Mononuclear cell (primary cell): ENCODE data around the gene CRABP1. TPM values are rescaled to one million over a fixed set of nuclear protein-coding genes. Genes with fewer than 3 reads are reported as not detected.

Experiments used
- H3K27me3 ChIP-seq: 2 replicates; pipeline ENCODE4 v1.6.0; 2011; ENCODE audit warnings: low read length, control low read depth; ENCODE audit not compliant: insufficient read depth
- H3K4me1 ChIP-seq: 2 replicates; pipeline ENCODE4 v1.5.1; 2011; ENCODE audit warnings: mild to moderate bottlenecking, low read length, control low read depth; ENCODE audit not compliant: insufficient read depth
- H3K4me3 ChIP-seq: 2 replicates; pipeline ENCODE4 v1.5.1; 2011; ENCODE audit warnings: mild to moderate bottlenecking, low read length, moderate library complexity
- H3K9me3 ChIP-seq: 2 replicates; pipeline ENCODE4 v1.5.1; 2011; ENCODE audit warnings: low read depth, mild to moderate bottlenecking, control low read depth, low read length
- total RNA-seq: library from RNA; depleted of rRNA; stranded (reverse); fragments of >200 nt; gene quantifications from one replicate; pipeline ENCODE4 v1.2.3, GENCODE V29; 2012

Gene CRABP1
- total RNA-seq, 1 donor, result not detected

DNA sequence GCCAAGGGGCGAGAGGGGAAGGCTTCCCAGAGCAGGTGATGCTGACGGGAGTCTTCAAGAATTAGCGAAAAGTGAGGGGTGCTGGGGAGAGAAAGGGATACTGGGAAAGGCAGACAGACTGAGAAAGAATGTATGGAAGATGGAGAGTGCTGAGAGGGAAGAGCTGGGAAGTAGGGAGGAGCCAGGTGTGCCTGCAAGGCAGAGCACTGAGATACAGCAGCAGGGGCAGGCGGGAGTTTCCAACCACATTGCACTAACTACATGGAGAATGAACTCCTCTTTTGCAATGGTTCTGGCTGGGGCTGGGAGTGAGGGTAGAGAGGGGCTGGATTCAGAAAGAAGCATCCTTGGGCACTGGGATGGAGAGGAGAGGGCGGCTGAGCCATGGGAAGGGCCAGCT, 16.0 kb upstream of the CRABP1 start:
- no peaks in the 10 kb centered on the region for H3K9me3 ChIP-seq
- no peaks in the 10 kb centered on the region for H3K27me3 ChIP-seq
- no peak overlapping the region for H3K4me3 ChIP-seq
- H3K4me1 ChIP-seq, result no peaks in the 10 kb centered on the region

DNA sequence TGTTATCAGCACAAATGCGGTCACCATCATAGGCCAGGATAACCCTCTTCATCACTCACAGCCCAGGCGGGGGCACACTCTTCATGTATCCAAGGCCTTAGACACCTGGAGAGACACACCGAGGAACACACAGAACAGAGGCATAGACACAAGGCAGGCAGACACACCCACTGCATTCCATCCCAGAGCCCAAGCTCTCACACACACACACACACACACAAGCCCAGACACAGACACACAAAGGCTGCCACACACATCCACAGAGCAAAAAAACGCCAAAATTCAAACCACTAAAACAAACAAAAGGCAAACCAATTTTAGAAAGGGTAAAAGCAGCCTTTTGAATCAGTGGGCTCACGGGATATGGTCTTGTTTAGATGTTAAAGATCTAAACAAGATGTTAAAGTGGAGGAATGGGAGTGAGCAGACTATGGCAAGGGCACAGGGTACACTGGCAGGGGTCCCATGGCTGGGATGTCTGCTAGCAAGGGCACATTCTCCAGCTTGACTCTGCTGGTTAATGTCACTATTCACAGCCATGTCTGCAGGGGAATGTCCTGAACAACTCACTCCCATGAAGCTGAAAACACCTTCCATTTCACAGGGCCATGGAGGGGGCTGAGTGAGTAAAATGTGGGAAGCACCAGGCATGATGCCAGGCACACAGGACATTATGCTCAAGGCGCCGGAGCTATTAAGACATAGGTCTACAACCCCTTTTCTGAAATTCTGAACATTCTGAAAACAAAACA, 14.9 kb upstream of the CRABP1 start:
- Histone ChIP-seq H3K27me3 (no peaks in the 10 kb centered on the region), H3K4me1 (no peaks in the 10 kb centered on the region), H3K9me3 (no peaks in the 10 kb centered on the region), H3K4me3 (no peak overlapping the region)

DNA sequence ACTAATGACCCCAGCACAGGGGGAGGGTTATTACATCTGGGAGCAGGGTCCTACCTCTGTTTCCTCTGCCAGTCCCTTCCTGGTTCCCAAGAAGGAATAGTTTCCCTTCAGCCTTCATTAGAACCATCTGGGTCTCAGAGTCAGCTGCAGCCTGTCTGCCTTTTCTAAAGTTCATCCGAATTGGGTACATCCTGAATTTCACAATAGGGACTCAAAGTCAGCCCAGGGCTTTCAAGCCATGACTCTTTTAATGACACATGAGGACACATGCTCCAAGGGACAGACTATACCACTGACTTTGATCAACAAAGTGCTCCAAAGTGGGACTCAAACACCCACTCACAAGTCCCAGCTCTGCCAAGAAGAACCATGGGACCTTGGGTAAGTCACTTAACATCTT, 12.7 kb upstream of the CRABP1 start:
- Histone ChIP-seq H3K4me3 (no peak overlapping the region), H3K9me3 (no peaks in the 10 kb centered on the region), H3K27me3 (no peaks in the 10 kb centered on the region), H3K4me1 (no peaks in the 10 kb centered on the region)

DNA sequence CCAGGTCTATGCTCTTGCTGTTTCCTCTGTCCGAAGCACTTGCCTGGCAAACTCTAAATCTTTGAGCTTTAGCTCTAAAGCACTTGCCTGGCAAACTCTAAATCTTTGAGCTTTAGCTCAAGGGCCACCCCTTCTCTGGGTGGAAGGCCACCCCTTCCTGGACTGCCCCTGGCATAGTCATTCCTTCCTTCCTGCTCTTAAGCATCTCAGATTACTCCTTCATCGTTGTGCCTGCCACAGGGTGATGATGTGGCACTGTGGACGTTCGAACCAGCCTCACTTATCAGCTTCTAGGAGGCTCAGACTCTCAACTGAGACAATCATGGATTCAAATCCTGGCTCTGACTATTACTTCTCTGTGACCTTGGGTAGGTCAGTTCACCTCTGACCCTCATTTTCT, 10.5 kb upstream of the CRABP1 start:
- H3K4me3 ChIP-seq, result no peak overlapping the region
- no peaks in the 10 kb centered on the region for H3K27me3 ChIP-seq

DNA sequence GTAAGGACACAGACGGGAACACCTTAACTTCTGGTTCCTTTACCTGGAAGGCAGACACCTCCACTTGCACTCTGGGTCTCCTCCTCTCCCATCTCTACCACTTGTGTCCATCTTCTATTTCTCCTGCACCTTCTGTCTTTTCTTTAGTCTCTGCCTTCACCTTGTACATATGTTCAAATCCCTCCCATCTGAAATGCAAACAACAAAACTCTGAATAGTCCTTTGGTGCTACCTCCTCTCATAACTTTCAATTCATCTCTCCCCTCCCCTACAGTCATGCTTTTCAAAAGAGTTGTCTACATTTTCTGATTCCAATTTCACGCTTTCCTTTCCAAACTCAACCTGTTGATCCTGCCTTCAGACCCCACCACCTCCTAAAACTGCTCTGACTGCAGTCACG, 5.3 kb upstream of the CRABP1 start:
- no peak overlapping the region for H3K4me3 ChIP-seq
- H3K9me3 ChIP-seq, result no peaks in the 10 kb centered on the region
- H3K4me1 ChIP-seq, result no peaks in the 10 kb centered on the region
- H3K27me3 ChIP-seq, result peaks cover 17% of the 10 kb centered on the region

More for the DNA sequence above, 10.5 kb upstream of the CRABP1 start:
- no peaks in the 10 kb centered on the region for H3K9me3 ChIP-seq
- no peaks in the 10 kb centered on the region for H3K4me1 ChIP-seq

DNA sequence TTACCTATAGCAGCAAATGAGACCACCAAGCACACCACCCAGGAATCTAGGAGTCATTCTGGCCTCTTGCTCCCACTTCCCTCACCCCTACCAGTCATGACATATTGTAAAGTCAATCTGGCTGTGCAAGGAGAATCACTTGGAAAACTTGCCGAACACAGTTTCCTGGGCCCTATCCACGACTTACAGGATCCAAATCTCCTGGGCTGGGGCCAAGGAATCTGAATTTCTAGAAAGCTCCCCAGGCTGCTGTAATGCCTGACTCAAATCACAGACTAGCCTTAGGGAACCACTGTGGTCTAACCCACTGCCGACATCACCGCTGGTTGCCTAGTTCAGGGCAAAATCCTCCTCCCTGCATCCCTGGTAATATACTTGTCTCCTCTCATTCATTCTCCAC, 4.2 kb upstream of the CRABP1 start:
- no peaks in the 10 kb centered on the region for H3K9me3 ChIP-seq
- peaks cover 25% of the 10 kb centered on the region for H3K27me3 ChIP-seq
- H3K4me3 ChIP-seq, result no peak overlapping the region
- no peaks in the 10 kb centered on the region for H3K4me1 ChIP-seq

DNA sequence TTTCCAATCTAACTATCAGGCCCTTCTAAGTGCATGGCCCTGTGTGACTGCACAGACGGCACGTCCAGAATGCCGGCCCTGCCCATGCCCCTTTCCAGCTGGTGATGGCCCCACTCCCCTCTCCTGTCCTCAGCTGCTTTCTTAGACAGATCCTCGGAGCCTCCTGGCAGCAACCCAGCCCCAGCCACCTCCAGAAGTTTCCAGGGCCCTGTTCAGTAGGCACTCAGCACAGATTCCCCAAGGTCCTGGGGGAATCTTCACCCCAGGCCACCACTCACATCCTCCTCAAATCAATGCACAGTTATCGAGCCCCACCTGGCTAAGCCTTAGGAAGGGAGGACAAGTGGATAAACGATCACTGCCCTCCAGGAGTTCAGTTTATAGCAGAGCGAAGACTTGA, 1.4 kb upstream of the CRABP1 start:
- no peaks in the 10 kb centered on the region for H3K9me3 ChIP-seq
- H3K27me3 ChIP-seq, result peaks cover 49% of the 10 kb centered on the region
- no peaks in the 10 kb centered on the region for H3K4me1 ChIP-seq
- H3K4me3 ChIP-seq, result no peak overlapping the region

DNA sequence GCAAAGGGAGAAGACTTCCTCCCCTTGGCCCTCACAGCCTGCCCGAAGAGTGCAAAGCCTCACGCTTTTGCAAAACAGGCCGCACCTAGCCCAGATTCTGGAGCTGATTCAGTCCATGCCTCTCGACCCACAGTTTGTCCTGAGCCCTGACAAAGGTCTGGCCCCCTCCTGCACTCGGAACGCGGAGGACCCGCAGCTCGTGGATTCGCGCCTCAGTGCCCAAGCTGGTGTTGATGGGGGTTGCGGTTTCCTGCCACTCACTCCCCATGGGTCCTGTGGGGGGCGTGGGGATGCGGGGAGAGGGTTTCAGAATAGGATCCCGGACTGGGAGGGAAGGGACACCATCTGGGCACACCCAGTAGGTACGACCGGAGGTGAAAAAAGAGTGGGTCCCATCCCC, 594 bp upstream of the CRABP1 start:
- H3K9me3 ChIP-seq, result no peaks in the 10 kb centered on the region
- H3K27me3 ChIP-seq, result peaks cover 49% of the 10 kb centered on the region
- H3K4me3 ChIP-seq, result no peak overlapping the region
- no peaks in the 10 kb centered on the region for H3K4me1 ChIP-seq

DNA sequence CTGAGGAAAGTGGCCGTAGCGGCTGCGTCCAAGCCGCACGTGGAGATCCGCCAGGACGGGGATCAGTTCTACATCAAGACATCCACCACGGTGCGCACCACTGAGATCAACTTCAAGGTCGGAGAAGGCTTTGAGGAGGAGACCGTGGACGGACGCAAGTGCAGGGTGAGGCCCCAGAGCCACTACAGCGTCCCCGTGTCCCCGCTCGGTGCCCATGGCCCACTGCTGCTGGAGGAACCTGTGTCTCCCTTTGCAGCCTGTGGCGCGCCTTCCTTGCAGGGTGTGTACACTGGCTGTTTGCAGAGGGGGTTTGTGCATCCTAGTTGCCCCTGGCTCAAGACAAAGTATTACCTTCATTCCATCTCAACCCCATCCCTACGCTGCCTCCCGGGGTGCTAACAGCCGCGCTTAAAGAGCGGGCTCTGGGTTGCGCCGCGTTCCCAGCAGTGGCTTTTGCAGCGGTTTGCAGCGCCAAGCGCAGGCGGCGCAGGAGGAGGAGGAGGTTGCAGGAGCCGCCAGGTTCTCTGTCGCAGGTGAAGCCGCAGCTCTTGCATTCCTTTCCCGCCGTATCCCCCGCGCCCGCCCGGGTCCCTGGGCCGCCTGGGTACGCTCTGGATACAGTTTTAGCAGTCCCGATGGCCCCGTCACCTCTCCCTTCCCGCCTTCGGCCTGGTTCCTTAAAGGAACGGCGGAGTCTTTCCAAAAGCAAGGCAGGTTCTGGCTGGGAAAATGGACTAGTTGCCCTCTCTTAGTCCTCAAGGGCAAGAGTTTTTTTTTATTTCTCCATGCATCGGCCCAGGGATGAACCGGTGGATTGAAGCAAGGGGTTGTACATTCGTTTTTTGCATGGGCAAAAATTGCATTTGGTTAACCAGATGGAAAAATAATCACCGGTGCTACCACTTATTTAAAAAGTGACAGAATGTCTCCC, 1.2 kb downstream of the CRABP1 start:
- no peaks in the 10 kb centered on the region for H3K9me3 ChIP-seq
- peaks cover 49% of the 10 kb centered on the region for H3K27me3 ChIP-seq
- H3K4me1 ChIP-seq, result no peaks in the 10 kb centered on the region
- H3K4me3 ChIP-seq, result no peak overlapping the region

DNA sequence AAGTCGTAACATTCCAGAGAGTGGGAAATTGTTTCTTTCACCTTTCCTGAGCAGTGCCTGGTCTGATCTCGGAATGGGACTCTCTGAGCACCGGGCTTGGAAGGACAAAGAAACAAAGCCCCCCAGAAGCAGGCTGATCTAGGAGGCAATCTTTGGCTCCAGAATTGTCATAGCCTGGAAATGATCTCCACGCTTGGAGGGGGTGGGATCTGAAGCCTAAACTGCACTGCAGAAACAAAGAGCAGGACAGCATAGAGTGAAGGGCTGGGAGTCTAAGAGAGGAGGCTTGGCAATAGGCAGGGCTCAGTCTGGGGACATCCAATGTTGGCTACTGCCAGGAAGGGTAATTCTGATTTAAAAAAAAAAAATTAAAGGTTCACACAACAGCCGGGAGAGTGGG, 1.9 kb downstream of the CRABP1 start:
- Histone ChIP-seq H3K4me3 (no peak overlapping the region), H3K4me1 (no peaks in the 10 kb centered on the region), H3K9me3 (no peaks in the 10 kb centered on the region), H3K27me3 (peaks cover 51% of the 10 kb centered on the region)

DNA sequence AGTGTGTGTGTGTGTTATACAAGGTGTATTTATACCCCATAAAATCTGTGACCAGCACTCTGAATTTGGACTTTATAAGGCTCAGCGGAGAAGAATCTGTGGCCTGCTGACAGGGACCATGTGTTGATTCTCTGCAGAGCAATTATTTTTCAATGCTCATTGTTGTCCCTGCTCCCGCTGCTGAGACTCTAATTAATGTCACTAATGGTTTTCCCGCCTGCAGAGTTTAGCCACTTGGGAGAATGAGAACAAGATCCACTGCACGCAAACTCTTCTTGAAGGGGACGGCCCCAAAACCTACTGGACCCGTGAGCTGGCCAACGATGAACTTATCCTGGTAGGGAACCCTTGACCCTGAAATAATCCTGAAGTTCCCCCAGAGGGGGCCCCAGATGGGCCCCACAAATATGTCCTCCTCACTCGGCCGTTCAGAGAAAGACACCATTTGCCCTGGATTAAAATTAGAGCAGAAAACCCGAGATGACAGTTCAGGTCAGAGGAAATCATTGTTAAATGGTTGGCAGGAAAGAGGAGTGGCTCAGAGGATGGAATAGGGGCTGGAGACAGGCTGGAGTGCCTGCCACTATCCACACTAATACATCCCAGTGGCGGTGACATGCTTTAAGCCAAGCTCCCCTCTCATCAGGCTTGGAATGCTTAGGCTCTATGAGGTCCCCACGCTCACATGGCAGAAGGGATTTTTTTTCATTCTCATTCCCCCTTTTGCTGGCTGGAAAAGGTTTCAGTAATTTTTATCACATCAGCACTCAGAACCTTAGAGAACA, 3.3 kb downstream of the CRABP1 start:
- Histone ChIP-seq H3K4me1 (no peaks in the 10 kb centered on the region), H3K4me3 (no peak overlapping the region), H3K9me3 (no peaks in the 10 kb centered on the region), H3K27me3 (peaks cover 47% of the 10 kb centered on the region)

DNA sequence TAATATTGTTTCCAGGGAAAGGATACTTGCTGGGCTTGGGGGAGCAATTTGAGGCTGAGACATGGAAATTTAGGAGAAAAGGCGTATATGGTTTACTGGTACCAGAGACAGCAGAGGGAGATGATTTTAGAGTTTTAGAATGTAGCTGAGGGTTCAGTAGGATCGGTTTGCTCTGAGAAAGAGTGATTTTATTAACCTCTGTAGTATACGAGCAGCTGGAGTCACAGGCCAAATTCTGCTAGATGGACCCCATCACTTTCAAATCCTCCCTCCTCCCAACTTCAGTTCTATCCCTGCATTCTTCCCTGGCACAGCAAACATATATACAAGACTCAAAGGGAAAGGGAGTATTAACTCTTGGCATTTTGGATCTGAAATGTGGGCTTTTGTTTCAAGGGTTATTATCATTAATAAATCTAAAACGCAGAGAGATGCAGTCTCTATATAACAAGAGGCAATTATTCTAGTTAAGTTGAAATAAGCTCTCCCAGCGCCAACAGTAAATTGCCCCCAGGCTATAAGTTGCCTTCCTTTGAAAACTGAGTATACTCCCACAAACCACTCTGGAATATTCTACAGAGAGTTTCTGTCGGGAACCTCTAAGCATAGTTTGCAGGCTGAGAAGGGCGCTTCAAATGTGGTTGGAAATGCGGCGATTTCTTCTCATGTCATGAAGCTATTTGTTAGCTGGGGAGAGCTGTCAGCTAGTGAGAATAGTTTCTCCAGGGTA, 5.4 kb downstream of the CRABP1 start:
- H3K9me3 ChIP-seq, result no peaks in the 10 kb centered on the region
- no peak overlapping the region for H3K4me3 ChIP-seq
- H3K27me3 ChIP-seq, result peaks cover 30% of the 10 kb centered on the region
- H3K4me1 ChIP-seq, result no peaks in the 10 kb centered on the region

DNA sequence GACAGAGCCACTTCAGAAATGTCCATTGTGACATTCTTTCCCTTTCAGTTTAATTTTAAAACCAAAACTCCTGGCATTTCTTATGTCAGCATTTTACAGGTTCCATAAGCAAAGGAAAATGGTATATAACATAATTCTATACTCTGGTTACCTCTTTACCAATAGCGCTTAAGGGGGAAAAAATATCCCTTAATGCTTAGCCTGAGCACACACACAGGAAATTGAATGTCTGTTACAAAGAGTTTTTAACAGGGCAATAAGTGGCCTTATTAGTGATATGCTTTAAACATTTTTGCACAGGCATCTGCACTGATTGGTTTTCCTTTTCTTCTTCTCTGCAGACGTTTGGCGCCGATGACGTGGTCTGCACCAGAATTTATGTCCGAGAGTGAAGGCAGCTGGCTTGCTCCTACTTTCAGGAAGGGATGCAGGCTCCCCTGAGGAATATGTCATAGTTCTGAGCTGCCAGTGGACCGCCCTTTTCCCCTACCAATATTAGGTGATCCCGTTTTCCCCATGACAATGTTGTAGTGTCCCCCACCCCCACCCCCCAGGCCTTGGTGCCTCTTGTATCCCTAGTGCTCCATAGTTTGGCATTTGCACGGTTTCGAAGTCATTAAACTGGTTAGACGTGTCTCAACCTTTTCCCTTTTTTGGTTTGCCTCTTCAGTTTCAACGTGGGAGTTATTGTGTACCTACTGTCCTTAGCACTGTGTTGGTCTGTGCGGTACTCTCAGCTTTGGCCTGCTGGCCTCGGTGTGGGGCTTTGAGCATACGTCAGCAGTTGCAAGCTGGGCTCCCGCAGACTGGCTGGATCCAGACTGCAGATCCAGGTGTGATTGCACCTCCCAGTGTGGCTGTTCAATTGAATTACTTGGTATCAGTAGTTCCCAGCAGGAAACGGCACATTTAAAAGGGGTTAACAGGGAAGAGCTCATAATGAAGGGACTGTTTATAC, 7.7 kb downstream of the CRABP1 start:
- no peaks in the 10 kb centered on the region for H3K4me1 ChIP-seq
- no peak overlapping the region for H3K4me3 ChIP-seq
- peaks cover 8% of the 10 kb centered on the region for H3K27me3 ChIP-seq
- H3K9me3 ChIP-seq, result no peaks in the 10 kb centered on the region

DNA sequence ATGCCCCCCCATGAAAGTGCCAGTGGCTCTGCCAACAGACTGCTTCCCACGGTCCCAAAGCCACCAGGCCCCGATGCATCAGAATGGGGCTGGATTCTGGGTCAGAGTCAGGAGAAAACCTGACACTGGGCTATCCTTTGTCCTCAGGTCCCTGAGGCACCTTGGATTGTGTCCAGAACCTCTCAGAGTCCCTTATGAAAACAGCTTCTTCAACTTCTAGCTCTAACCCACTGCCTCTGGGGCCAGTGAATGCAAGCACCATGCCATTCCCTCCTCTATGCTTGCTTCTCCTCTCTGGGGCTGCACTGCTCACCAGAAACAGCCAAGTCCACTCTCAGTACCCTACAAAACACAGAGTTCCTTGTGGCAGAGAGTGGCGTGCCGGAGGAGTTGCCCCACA, 9.9 kb downstream of the CRABP1 start:
- Histone ChIP-seq H3K27me3 (peaks cover 2% of the 10 kb centered on the region), H3K9me3 (no peaks in the 10 kb centered on the region)

More for the DNA sequence above, 9.9 kb downstream of the CRABP1 start:
- Histone ChIP-seq H3K4me1 (no peaks in the 10 kb centered on the region), H3K4me3 (no peak overlapping the region)
